C4-2B (cell line): Measurements from ENCODE around the gene CCNT1.

ENCODE experiments used
- CTCF ChIP-seq: fragments of 450-650 bp; conservative IDR thresholded peaks from 2 replicates; pipeline ENCODE4 v1.5.1; 2017; ENCODE audit warnings: mild to moderate bottlenecking
- ZFX ChIP-seq: fragments of 450-650 bp; IDR thresholded peaks from 2 replicates; pipeline ENCODE4 v1.6.1; 2017

DNA sequence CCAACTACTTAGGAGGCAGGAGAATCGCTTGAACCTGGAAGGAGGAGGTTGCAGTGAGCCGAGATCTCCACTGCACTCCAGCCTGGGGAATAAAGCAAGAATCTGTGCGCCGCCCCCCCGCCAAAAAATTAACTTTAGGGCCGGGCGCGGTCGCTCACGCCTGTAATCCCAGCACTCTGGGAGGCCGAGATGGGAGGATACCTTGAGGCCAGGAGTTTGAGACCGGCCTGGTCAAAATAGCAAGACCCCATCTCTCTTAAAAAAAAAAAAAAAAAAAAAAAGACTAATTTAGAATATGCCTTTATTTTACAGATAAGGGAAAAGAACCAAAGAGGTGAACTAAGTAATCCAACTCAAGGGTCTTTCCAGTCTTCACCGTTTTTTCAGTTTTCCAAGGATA is 35.6 kb downstream of the CCNT1 start:
- TF ChIP-seq CTCF (no peak), ZFX (no peak)
